Measurements from ENCODE around the gene BMPR1A. TPM values are rescaled to one million over a fixed set of nuclear protein-coding genes. Genes with fewer than 3 reads are reported as not detected.

The BMPR1A gene
- total and polyA plus RNA-seq, 5 donors: 10.8 to 92.0 (median 62.2) TPM

DNA sequence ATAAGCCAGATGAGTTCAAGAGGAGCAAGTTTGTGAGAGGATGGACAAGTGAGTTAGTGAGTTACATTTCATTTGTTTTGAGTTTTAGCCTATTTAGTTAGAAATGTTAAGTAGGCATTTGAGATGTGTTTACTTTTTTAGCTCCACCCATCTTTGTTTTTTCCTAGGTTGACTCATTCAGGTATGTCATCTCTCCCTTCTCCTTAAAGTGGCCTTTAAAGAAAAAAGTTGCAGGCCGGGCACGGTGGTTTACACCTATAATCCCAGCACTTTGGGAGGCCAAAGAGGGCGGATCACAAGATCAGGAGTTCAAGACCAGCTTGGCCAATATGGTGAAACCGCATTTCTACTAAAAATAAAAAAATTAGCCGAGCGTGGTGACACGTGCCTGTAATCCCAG, 71.2 kb downstream of the BMPR1A start:
- H3K4me1 ChIP-seq (ENCODE audit: control insufficient read depth, insufficient read depth, low read length): peaks cover 7% of the 10 kb centered on the region
- no peak overlapping the region for H3K4me3 ChIP-seq (ENCODE audit: low read length)

DNA sequence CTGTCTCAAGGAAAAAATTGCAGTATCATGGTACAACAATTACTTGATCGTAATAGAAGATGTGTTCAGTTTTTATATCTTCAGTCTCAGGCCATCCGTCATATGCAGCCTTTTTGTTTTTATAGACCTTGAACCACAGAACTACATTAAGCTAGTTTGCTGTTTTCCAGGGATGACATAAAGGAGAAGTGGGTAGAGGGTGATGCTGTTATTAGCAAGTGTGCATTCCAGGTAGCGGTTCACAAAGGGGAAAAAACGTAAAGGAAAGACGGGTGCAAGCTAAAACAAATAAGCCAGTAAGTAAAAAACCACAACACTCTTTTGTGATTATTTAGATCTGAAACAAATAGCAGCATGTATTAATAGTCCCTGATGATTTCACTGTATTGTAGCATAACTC, 71.7 kb downstream of the BMPR1A start:
- ATAC-seq: no peak
- 89% methylated on average over 5 of the region's 5 CpGs for WGBS
- DNase-seq: no peak
- Histone ChIP-seq H3K4me1 (ENCODE audit: control insufficient read depth, insufficient read depth, low read length) (peaks cover 7% of the 10 kb centered on the region), H3K9me3 (ENCODE audit: control insufficient read depth, low read length) (no peaks in the 10 kb centered on the region), H3K4me3 (ENCODE audit: low read length) (no peak overlapping the region), H3K27me3 (ENCODE audit: control insufficient read depth, insufficient read depth) (no peaks in the 10 kb centered on the region), H3K27ac (ENCODE audit: low read length) (no peak overlapping the region)
- intact Hi-C loops (cut with DNase I): no loop called here

More for the DNA sequence above, 71.2 kb downstream of the BMPR1A start:
- Histone ChIP-seq H3K27me3 (ENCODE audit: control insufficient read depth, insufficient read depth) (no peaks in the 10 kb centered on the region), H3K27ac (ENCODE audit: low read length) (no peak overlapping the region), H3K9me3 (ENCODE audit: control insufficient read depth, low read length) (no peaks in the 10 kb centered on the region)
- DNase-seq: no peak
- no peak for ATAC-seq
- 92% methylated on average over 7 of the region's 7 CpGs for whole genome bisulfite sequencing
- intact Hi-C loops (cut with DNase I): no loop called here

DNA sequence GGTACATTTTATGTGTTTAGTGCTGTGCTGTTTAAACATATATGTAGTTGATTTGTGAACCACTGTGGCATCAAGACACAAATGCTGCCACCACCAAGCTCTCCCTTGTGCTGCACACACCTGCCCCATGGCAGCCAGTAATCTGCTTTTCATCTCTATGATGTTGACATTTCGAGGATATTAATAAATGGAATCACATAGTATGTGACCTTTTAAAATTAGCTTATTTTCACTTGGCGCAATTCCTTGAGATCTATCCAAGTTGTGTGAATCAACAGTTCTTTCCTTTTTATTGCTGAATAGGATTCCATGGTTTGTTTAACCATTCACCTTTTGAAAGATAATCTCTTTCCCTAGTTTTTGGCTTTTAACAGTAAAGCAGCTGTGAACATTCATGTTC, 73.1 kb downstream of the BMPR1A start:
- Histone ChIP-seq H3K27ac (ENCODE audit: low read length) (no peak overlapping the region), H3K4me3 (ENCODE audit: low read length) (no peak overlapping the region), H3K27me3 (ENCODE audit: control insufficient read depth, insufficient read depth) (no peaks in the 10 kb centered on the region), H3K4me1 (ENCODE audit: control insufficient read depth, insufficient read depth, low read length) (peaks cover 5% of the 10 kb centered on the region), H3K9me3 (ENCODE audit: control insufficient read depth, low read length) (no peaks in the 10 kb centered on the region)
- peak; percentile 14 to 37 for ATAC-seq
- 53% methylated on average over 2 of the region's 2 CpGs for whole genome bisulfite sequencing
- intact Hi-C loops (cut with DNase I): no loop called here
- no peak for DNase-seq

DNA sequence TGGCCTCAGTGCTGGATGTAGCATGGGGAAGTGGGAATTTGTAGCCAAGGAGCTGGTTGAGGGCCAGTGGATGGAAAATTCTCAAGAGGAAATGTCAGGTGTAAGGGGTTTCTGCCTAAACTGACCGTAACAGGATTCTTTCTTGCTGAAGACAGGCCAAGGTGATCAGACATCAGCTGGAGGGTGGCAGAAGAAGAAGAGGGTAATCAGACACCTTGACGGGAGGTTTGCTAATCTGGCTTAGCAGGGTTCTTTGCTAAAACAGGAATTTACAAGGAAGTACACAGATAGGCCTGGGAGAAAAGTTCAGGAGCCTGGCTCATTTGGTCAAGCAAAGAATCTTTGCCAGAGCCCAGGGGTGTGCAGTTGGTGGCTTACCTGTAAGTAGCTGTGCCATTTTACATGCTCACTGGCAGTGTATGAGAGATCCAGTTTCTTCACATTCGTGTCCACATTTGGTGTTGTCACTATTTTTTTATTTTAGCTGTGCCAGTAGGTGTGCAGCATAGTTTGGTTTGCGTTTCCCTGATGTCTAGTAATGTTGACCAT, 73.7 kb downstream of the BMPR1A start:
- no peaks in the 10 kb centered on the region for H3K27me3 ChIP-seq (ENCODE audit: control insufficient read depth, insufficient read depth)
- DNase-seq (no peak), ATAC-seq (no peak)
- WGBS: 55% methylated on average over 4 of the region's 4 CpGs
- H3K4me1 ChIP-seq (ENCODE audit: control insufficient read depth, insufficient read depth, low read length): peaks cover 5% of the 10 kb centered on the region
- no peak overlapping the region for H3K27ac ChIP-seq (ENCODE audit: low read length)
- no peaks in the 10 kb centered on the region for H3K9me3 ChIP-seq (ENCODE audit: control insufficient read depth, low read length)
- no peak overlapping the region for H3K4me3 ChIP-seq (ENCODE audit: low read length)
- intact Hi-C loops (cut with DNase I): no loop called here

DNA sequence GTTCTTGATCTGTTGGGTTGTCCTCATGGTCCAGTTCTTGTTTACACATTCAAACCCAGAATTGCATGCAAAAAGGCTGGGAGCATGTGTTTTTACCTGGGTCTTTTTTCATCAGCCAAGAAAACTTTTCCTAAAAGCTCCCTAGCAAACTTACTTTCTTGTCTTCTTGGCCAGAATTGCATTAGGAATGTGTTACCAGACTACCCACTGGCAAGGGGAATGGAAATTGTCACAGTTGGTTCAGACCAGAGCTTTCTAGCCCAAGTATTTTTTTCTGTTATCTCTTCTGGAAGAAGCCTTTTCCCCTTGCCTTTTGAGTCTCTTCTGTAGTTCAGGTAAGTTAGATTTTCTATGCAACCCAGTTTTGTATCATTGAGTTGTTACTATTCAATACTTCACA, 77.5 kb downstream of the BMPR1A start:
- Histone ChIP-seq H3K4me1 (ENCODE audit: control insufficient read depth, insufficient read depth, low read length) (peaks cover 11% of the 10 kb centered on the region), H3K9me3 (ENCODE audit: control insufficient read depth, low read length) (no peaks in the 10 kb centered on the region), H3K4me3 (ENCODE audit: low read length) (no peak overlapping the region), H3K27me3 (ENCODE audit: control insufficient read depth, insufficient read depth) (no peaks in the 10 kb centered on the region), H3K27ac (ENCODE audit: low read length) (no peak overlapping the region)
- DNase-seq: no peak
- intact Hi-C loops (cut with DNase I): no loop called here
- ATAC-seq: no peak

DNA sequence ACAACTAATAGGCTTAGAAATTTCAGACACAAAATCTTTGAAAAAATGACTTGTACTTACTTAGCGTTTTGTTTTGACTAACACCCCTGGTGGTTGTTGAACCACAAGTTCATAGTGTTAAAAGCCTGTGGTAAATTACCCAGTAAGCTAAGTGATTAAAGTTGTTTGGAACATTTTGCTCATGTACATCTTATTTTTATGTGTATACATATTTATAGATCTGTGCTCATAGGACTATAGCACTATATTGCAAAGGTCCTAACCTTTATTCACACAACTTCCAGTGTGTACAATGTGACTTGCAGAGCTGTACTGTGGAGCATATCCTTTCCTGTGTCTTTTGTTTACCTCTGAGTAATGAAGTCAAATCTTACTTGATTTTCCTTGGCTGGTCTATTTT, 79.6 kb downstream of the BMPR1A start:
- no peak for DNase-seq
- Histone ChIP-seq H3K27me3 (ENCODE audit: control insufficient read depth, insufficient read depth) (no peaks in the 10 kb centered on the region), H3K4me3 (ENCODE audit: low read length) (no peak overlapping the region), H3K9me3 (ENCODE audit: control insufficient read depth, low read length) (no peaks in the 10 kb centered on the region), H3K4me1 (ENCODE audit: control insufficient read depth, insufficient read depth, low read length) (peaks cover 6% of the 10 kb centered on the region), H3K27ac (ENCODE audit: low read length) (no peak overlapping the region)
- intact Hi-C loops (cut with DNase I): no loop called here
- 72% methylated on average over 1 of the region's 1 CpG for WGBS
- ATAC-seq: no peak

DNA sequence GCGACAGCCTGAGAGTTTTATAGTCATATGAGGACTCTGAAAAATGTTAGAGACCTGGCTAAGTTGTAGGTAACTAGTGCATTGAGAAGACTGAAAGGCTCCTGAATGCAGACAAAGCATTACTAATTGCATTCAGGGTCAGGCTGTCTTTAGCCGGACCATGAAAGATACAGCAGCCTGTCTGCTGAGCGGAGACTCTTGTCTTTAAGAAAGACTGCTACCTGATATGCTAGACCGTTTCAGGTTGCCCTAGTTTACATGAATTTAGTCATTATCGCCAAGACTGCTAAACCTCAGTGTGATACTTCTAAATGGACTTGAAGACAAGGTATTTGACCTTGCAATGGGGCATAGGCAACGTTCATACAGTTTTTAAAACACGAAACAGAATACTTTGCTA, 81.2 kb downstream of the BMPR1A start:
- WGBS: 80% methylated on average over 7 of the region's 7 CpGs
- H3K4me3 ChIP-seq (ENCODE audit: low read length): no peak overlapping the region
- no peak overlapping the region for H3K27ac ChIP-seq (ENCODE audit: low read length)
- no peaks in the 10 kb centered on the region for H3K27me3 ChIP-seq (ENCODE audit: control insufficient read depth, insufficient read depth)
- DNase-seq: no peak
- ATAC-seq: no peak
- intact Hi-C loops (cut with DNase I): no loop called here
- peaks cover 6% of the 10 kb centered on the region for H3K4me1 ChIP-seq (ENCODE audit: control insufficient read depth, insufficient read depth, low read length)
- no peaks in the 10 kb centered on the region for H3K9me3 ChIP-seq (ENCODE audit: control insufficient read depth, low read length)

DNA sequence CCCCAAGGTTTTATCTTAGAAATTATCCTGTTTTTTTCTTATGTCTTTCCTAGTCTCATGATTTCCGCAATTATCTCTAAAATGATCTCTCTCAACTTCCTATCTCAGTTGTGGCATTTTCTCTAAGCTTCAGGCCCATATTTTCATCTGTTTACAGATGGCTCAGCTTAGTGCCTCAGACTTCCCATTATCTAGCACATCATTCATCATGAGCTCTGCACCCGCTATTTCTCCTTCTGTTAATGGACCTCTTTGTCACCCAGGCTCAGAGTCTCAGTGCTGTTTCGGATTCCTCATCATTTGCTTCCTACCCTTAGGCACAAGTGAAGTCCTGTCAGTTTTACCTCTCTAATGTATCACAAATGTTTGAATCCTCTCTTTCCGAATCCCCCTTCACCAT, 84.1 kb downstream of the BMPR1A start:
- intact Hi-C loops (cut with DNase I): no loop called here
- WGBS: 67% methylated on average over 4 of the region's 4 CpGs
- no peak overlapping the region for H3K4me3 ChIP-seq (ENCODE audit: low read length)

DNA sequence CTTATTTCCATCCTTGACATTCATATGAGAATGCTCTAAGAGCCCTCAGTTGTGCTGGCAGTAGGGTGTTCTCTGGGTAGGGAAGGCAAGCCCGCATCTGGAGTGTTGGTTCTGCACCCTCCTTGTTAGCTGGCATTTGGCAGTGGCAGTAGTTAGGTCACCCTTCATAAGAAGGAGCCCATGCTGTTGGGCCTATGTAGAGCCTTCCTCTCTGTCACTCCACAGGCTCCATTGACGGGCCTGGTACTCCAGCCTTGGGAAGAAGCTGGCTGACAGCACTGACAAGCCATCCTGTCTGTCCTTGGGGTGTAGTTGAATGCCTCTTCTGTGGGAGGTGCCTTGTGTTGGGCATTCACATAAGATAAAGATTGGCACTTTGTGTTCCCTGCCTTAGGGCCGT, 89.7 kb downstream of the BMPR1A start:
- ATAC-seq (peak; percentile 60 to 69), DNase-seq (no peak)
- 75% methylated on average over 3 of the region's 3 CpGs for WGBS
- Histone ChIP-seq H3K4me3 (ENCODE audit: low read length) (no peak overlapping the region), H3K4me1 (ENCODE audit: control insufficient read depth, insufficient read depth, low read length) (peaks cover 2% of the 10 kb centered on the region), H3K27me3 (ENCODE audit: control insufficient read depth, insufficient read depth) (no peaks in the 10 kb centered on the region), H3K27ac (ENCODE audit: low read length) (no peak overlapping the region), H3K9me3 (ENCODE audit: control insufficient read depth, low read length) (no peaks in the 10 kb centered on the region)
- intact Hi-C loops (cut with DNase I): no loop called here

More for the DNA sequence above, 84.1 kb downstream of the BMPR1A start:
- H3K27ac ChIP-seq (ENCODE audit: low read length): no peak overlapping the region
- H3K9me3 ChIP-seq (ENCODE audit: control insufficient read depth, low read length): no peaks in the 10 kb centered on the region
- H3K27me3 ChIP-seq (ENCODE audit: control insufficient read depth, insufficient read depth): no peaks in the 10 kb centered on the region
- DNase-seq (no peak), ATAC-seq (no peak)
- H3K4me1 ChIP-seq (ENCODE audit: control insufficient read depth, insufficient read depth, low read length): peaks cover 6% of the 10 kb centered on the region

DNA sequence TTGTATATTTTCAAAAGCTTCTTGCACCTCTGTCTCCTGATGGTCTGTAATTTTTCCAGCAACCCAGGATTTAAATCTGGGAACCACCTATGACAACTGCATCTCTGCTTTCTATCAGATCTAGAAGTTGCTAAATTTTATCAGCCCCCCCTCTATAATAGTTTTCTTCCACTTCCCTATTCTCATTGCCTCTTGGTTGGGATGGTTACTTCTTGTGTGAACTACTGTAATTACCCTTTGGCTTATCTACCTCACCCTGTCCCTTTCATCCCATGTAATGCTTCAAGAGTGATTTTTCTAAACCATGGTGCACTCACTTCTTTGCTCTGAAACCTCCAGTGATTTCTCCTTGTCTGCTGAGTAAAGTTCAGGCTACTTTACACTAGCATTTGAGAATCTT, 92.3 kb downstream of the BMPR1A start:
- intact Hi-C loops (cut with DNase I): no loop called here
- ATAC-seq (no peak), DNase-seq (no peak)
- H3K9me3 ChIP-seq (ENCODE audit: control insufficient read depth, low read length): no peaks in the 10 kb centered on the region
- peaks cover 2% of the 10 kb centered on the region for H3K4me1 ChIP-seq (ENCODE audit: control insufficient read depth, insufficient read depth, low read length)
- H3K27me3 ChIP-seq (ENCODE audit: control insufficient read depth, insufficient read depth): no peaks in the 10 kb centered on the region
- no peak overlapping the region for H3K4me3 ChIP-seq (ENCODE audit: low read length)
- no peak overlapping the region for H3K27ac ChIP-seq (ENCODE audit: low read length)

DNA sequence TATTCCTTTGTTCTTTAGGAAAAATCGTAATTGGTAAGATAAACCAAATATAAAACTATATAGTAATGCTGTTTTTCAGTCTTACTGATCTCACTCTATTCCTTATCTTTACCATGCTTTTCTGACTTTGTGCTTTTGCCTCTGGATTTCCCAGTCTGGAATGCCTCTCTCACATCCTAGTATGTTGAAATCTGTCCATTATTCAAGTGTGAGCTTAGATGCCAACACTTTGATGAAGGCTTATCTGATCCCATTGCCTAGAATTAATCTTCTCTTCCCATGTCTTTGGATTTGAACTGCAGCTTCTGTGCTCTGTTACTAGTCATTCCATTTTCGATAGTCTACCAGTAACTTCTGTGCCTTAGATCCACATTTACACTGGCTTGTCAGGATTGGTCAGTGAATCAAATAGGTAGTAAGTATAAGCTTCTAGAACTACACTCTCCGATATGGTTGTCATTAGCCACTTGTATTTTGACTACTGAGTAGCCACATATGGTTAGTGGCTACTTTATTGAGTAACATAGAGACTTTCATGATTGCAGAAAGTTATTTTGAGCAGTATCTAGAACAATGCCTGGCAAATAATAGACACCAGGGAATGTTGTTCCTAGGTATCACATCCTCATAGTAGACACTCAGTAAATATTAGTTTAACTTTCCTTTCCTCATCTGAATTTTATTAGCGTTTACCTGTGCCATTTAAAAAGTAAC, 92.9 kb downstream of the BMPR1A start:
- DNase-seq: no peak
- no peaks in the 10 kb centered on the region for H3K9me3 ChIP-seq (ENCODE audit: control insufficient read depth, low read length)
- H3K4me1 ChIP-seq (ENCODE audit: control insufficient read depth, insufficient read depth, low read length): peaks cover 2% of the 10 kb centered on the region
- H3K27me3 ChIP-seq (ENCODE audit: control insufficient read depth, insufficient read depth): no peaks in the 10 kb centered on the region
- intact Hi-C loops (cut with DNase I): no loop called here
- WGBS: 75% methylated on average over 4 of the region's 4 CpGs
- no peak for ATAC-seq
- no peak overlapping the region for H3K27ac ChIP-seq (ENCODE audit: low read length)
- no peak overlapping the region for H3K4me3 ChIP-seq (ENCODE audit: low read length)

DNA sequence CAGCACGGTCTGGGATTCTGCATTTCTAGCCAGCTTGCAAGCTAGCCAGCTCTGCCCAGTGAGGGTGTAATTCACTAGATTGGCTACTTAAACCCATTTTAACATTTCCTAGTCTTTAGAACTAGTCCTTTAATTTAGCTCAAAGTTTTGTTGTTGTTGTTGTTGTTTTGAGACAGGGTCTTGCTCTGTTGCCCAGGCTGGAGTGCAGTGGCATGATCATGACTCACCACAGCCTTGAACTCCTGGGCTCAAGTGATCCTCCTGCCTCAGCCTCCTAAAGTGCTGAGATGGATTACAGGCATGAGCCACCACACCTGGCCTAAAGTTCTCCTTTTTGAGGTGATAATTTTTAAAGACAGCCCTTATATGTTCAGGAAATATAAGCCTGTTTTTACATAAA, 94.1 kb downstream of the BMPR1A start:
- Histone ChIP-seq H3K27me3 (ENCODE audit: control insufficient read depth, insufficient read depth) (no peaks in the 10 kb centered on the region), H3K9me3 (ENCODE audit: control insufficient read depth, low read length) (no peaks in the 10 kb centered on the region), H3K27ac (ENCODE audit: low read length) (no peak overlapping the region), H3K4me3 (ENCODE audit: low read length) (no peak overlapping the region), H3K4me1 (ENCODE audit: control insufficient read depth, insufficient read depth, low read length) (peaks cover 4% of the 10 kb centered on the region)
- no peak for DNase-seq
- WGBS: 94% methylated on average over 1 of the region's 1 CpG
- ATAC-seq: no peak
- intact Hi-C loops (cut with DNase I): no loop called here

All from right cardiac atrium (tissue), 5 donors.